GM19193 (cell line): ENCODE results near the gene AP2A2.

Experiments
- POLR2A ChIP-seq: IDR thresholded peaks from 4 replicates; pipeline ENCODE4 v1.6.1; 2011; ENCODE audit not compliant: insufficient read depth, insufficient read length; ENCODE audit errors: extremely low read depth

Gene AP2A2

DNA sequence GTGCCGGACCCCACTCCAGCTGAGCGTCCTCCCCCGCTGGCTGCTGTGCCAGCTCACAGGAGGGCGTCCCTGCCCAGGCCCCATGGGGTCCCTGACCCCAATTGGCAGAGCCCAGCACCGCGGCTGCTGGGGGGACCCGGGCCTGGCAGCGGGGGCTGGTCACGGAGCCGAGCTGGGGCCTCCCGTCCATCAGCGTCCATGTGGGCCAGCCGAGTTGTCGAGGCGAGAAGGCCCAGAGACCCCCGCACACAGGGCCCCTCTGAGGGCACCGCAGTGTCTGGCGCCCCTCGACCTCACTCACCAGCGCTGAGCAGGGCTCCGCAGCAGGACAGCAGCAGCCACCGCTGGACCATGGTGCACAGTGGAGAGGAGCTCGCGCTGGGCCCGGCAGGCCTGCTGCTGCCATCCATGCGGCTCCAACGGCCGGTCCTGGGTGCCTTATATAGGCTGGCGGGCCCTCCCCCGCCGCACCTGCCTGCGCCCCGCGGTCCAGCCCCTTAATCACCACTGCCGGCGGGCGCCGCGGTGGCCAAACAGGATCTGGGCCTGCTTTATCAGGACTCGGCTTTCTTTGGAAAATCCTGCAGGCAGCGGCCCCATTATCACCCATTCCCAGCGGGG lies 110.7 kb downstream of the AP2A2 start, which contains the start of gene MUC6:
MUC6 (minus strand) TSS at position 416 of the 621 bp plus-strand sequence; CDS start at position 353, 63 bp downstream.
- no peak for TF ChIP-seq POLR2A

DNA sequence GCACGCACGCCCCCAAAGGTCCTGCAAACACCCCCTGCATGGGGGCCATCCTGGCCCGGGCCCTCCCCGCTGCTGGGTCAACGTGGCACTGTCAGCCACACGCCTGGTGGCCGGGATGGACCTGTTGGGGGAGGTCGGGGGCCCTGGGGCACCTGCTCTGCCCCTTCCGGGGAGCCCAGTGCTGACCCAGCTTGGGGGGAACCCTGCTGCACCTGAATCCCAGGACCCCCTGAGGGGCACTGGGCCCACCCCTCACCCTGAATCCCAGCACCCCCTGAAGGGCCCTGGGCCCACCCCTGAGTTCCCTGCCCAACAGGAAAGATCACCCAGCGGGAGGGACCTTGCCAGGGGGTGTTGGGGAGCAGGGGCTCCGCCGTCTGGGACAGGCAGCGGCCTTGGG lies 111.3 kb downstream of the AP2A2 start:
- no peak for TF ChIP-seq POLR2A

DNA sequence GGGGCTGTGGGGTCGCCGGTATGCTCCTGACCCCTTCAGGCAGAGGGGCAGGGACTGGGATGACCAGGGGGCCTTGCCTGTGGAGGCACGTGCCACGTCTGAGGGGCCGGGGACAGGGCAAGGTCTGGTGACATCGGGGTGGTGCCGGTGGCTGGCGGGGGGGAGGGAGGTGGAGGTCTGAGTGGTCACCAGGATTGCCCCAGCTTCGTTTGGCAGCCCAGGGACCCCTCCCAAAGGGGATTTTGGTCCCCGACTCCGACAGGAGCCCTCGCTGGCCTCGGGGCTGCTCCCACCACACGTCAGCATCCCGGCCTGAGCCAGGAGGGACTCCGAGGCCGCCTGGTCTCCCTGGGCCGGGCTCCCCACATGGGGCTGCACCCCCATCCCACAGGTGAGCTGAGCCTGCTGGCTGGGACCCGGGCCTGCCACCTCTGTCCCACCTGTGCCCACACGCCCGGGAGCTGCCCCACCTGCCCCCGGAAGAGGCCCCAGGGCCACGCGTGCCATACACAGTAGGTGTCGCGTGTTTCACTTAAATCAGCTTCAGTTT lies 111.9 kb downstream of the AP2A2 start:
- TF ChIP-seq POLR2A: no peak

DNA sequence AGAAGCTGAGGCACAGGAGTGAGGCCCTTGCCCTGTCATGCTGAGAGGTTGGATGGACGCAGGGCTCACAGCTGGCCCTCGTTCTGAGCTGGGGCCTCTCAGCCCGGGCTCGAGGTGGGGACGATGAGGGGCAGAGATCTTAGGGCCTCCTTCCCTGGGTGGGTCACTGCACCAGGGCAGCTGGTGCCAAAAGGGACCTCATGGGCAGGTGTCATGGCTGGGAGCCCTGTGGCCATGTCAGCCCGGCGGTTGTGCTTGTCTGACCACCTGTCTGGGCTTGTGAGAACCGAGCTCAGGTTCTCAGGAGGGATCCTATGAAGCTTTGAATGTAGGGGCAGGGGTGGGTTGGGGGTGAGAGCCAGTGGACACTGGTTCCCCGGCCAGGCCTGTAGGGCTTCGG lies 112.7 kb downstream of the AP2A2 start:
- TF ChIP-seq POLR2A: no peak

DNA sequence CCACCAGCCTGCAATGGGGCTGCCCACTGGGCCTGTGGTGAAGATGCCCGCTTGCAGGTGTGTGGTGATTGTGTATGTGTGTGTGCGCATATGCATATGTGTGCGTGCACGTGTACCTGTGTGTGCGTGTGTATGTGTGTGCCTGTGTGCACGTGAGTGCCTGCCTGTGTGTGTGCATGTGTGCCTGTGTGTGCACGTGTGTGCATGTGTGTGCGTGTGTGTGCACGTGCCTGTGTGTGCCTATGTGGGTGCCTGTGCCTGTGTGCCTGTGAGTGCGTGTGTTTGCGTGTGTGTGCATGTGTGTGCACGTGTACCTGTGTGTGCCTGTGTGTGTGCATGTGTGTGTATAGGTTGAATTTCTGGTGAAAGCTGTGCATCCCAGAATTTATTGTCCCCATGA lies 113.3 kb downstream of the AP2A2 start:
- TF ChIP-seq POLR2A: no peak

DNA sequence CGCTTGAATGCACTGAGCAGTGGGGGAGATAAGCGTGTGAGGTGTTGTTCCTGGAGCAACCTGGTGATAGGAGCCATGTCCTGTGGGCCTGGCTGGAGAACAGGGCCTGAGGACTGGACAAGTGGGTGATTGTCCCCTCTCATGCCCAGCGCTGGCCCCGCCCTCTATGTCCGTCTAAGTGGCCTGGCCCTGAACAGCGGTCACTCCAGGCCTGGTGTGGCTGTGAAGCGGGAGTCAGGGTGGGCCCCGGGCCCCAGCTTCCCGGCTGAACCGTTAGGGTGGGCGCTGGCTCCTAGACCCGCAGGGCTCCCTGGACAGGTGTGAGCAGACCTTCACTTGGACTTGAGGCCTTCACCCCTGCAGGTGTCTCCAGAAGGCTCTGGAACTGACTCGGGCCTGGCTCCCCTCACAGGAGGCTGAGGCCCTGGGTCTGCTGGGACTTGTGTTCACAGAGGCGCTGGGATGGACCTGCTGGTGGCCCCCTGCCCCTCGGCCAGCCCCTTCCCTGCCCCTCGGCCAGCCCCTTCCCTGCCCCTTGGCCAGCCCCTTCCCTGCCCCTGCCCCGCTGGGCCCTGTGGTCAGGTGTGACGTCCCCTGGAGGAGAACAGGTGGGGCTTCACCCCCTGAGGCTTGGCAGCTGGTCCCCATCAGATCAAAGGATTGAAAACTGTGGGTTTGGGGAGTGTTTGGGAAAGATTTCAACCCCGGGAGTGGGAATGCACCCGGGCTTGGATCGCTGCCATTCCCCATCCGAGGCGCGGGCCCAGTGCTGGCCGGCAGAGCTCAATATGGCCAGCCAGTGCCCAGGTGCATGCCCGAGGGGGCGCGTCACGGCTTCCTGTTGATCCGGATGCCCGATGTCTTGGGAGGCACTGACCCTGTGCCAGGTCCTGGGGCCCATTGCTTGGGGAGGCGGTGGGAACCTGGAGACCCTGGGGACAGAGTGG lies 114.1 kb downstream of the AP2A2 start:
- no peak for TF ChIP-seq POLR2A

DNA sequence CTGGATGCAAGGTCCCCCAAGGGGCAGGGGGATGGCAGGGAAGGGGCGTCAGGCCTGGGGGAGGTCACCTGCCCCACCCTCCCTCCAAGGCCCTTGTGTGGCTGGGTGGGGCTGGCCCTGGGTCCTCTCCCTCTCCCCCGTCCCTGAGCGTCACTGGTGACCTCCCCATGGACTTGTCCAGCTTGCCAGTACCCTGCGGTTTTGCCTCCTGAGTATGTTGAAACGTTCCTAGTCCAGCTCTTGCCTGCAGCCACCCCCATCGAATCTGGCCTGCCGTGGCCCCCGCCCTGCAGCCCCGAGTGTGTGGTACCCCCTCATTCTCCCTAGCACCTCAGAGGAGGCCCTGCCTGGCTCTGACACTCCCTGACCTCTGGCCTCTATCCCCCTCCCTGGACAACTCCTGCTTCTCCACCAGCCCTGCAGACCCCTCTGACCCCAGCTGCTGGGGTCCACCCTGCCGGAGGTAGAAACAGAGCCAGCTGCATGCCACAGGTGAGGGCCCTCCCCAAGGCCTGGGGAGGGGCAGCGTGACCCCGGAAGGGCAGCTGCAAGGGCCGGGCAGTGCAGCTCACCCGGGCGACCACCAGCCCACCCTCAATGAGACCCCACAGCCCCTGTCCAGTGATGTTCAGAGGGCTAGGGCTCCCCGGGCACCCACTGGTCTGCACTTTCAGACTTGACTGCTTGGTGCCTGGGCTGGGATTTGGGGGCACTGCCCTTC lies 114.9 kb downstream of the AP2A2 start:
- no peak for TF ChIP-seq POLR2A

DNA sequence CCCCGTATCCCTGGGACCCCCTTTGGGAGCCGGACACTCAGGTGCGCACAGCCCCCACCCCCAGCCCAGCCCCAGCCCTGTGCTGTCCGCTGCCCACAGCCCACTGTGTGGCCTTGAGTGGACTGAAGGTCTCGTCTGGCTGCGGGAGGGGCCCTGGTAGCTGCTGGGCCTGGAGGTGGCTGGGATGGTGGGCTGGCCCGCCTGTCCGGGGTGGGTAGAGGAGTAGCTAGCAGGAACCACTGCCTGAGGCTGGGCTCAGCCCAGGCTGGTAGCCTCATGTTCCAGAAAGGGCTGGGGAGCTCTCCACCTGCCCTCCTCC lies 115.4 kb downstream of the AP2A2 start:
- no peak for TF ChIP-seq POLR2A

DNA sequence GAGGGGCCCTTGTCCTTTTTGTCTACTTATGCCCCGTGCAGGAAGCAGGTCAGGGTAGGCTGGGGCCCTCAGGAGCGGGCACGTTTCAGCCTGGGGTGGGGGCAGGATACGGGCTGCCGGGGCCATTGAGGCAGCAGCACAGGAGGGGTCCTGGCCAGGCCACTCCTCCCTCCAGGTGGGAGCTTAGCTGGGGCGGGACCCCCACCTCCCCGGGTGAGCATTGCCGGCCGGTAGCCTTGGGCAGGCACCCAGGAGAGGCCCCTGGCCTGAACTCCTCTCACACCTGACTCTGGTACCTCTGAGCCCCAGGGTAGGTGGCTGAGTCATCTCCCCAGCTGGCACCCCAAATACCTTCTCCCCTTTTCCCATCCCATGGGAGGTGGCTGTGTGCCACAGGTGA lies 115.8 kb downstream of the AP2A2 start:
- no peak for TF ChIP-seq POLR2A

DNA sequence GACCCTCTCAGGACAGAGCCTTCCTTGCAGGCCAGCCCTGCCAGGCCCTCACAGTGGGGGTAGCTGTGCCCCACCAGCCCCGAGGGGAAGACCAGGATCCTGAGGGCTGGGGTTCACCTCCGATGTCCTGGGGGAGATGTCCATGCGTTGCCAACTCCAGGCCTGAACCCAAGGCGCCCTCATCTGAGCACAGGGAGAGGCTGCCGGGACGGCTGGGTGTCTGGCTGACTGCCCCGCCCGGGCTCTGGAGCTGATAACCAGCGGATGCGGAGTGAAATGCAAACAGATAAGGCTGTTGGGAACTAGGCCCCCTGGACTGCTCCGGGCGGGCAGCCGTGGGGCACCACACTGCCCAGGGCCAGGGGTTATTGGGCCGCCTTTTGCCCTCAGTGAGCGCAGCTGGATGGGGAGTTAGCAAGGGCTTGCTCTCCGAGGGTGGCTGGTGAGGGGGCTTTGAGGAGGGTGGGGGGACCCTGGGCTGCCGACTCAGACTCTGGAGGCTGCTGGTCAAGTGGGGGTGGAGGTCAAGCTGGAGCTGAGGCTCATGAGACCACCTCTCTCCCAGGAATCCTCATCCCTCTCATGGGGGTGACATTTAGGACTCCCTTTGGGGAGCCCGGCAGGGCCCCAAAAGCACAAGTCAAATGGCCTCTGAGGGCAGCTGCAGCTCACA lies 116.4 kb downstream of the AP2A2 start:
- no peak for TF ChIP-seq POLR2A

DNA sequence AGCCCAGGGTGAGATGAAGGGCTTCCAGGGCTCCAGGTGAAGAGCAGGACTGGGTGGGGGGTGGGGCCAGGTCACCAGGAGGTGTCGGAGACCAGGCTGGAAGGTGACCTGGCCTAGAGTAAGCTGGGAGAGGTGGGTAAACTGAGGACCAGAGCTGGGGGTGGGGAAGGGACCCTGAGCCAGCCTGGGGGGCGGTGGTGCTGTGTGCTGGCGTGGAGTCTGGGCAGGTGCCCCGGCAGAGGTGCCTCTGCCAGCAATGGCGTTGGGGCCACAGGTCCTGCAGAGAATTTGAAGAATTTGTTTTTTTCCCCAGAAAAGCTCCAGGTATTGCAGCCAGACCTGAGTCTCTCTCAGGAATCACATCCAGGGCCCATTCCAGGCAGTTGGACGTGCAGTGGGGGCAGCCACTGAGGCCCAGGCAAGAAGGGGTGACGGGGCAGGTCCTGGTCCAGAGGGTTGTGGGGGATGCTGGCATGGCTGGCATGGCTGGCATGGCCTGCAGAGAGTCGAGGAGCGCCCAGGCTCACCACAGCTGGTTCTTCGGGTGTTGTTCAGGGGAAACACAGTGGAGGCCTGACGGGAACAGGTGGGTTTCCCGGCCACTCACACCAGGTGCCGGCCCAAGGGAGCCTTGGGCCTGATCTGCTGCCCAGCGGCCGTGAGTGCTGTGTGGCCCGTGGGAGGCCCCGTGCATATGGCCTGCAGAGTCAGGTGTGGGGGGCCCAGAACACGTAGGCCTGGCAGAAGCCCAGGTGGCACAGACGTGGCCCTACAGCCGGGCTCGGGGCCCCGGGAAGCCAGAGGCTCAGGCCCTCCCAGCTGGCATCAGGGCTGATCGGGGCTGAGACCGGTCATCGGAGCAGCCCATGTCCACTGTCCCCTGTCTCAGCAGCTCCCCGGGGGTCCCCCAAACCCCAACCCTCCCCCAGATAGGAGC lies 117.2 kb downstream of the AP2A2 start:
- no peak for TF ChIP-seq POLR2A

DNA sequence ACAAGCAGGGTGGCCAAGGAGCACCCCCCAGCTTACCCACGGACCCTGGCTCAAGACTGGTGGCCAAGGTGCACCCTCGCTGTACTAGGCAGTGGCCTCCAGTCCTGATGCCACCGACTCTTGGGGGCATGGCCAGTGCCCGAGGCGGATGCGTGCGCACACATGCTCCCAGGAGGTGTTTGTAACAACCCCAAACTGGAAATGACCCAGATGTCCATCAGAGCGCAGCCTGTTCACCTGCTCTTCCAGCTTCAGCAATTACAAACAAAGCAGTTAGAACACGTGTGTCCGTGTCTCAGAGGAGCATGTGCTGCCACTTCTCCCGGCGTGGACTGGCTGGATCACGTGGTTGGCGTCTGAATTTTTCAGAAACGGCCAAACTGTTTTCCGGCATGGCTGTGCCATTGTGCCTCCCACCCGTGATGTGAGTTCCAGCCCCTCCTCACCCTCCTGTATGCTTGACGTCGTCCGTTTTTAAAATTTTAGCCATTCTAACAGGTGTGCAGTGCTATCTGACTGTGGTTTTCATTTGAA lies 118.0 kb downstream of the AP2A2 start:
- TF ChIP-seq POLR2A: no peak

DNA sequence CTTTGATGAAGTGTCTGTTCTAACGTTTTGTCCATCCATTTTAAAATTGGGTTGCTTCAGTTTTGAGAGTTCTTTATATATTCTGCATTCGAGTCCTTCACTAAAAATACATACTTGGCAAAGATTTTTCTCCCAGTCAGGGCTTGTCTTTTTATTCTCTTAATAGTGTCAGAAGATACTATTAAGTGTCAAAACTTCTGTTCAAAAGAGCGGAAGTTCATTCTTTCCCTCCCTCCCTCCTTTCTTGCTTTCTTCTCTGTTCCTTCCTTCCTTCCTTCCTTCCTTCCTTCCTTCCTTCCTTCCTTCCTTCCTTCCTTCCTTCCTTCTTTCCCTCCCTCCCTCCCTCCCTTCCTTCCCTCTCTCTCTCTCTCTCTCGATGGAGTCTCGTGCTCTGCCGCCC lies 118.5 kb downstream of the AP2A2 start:
- no peak for TF ChIP-seq POLR2A
